ELR (cell line): ENCODE data around the gene TSPAN17.
A peak's percentile ranks its signal among the peaks of the same experiment; 100 is the strongest.

ENCODE experiments used
- DNase-seq: peaks from one replicate; pipeline ENCODE4 v3.0.0-alpha.2; 2015; ENCODE audit warnings: low read depth

The TSPAN17 gene

DNA sequence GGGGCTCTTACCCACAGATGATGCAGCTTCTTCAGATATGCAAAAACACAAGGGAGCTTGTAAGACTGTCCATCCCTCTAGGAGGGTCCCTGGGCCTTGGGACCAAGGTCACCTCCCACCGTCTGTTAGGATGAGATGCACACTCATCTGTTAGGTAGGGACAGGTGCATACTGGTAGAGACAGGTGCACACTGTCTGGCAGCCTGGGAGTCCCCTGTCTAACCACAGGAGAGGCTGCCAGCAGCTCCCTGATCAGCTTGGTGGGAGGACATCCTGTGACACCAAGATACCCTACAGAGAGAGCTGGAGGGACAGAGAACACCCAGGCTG lies 13.2 kb downstream of the TSPAN17 start:
- no peak for DNase-seq

DNA sequence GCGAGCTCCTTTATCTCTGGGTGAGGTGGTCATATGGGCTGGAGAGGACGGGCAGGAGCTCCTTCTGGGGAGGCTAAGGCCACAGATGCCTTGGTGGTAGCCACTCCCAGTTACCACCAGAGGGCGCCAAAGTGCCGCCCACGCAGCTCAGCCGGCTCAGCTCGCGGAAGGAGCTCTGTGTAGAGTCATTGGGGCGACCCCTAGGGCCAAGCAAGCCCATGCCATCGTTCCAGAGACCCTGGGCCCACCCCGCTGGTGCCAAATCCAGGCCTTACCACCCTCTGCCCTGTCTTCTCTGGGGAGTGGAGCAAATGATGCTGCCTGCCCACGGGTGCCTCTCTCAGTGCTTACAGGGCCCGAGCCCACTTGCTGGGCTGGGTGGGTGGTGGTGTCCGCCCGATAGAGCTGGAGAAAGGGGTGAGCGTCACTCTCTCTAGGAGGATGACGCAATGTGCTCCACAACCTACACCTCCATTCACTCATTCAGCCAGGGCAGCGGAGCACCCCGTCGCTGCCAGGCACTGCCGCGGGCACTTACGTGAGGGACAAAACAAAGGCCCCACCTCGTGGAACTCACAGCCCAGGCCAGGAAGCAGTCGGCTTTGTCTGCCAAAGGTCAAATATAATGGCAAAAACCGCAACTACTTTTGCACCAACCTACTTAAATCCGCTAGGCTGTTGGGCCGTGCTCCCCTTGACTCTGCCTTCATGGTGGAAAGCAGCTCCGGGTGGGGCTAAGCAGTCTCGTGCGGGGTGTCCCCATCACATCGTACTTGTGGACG lies 13.8 kb downstream of the TSPAN17 start:
- DNase-seq, result peak; percentile 77

- DNase-seq, result no peak
These were observed 14.4 kb downstream of the TSPAN17 start for GRCh38 chr5:176661676-176662075.

DNA sequence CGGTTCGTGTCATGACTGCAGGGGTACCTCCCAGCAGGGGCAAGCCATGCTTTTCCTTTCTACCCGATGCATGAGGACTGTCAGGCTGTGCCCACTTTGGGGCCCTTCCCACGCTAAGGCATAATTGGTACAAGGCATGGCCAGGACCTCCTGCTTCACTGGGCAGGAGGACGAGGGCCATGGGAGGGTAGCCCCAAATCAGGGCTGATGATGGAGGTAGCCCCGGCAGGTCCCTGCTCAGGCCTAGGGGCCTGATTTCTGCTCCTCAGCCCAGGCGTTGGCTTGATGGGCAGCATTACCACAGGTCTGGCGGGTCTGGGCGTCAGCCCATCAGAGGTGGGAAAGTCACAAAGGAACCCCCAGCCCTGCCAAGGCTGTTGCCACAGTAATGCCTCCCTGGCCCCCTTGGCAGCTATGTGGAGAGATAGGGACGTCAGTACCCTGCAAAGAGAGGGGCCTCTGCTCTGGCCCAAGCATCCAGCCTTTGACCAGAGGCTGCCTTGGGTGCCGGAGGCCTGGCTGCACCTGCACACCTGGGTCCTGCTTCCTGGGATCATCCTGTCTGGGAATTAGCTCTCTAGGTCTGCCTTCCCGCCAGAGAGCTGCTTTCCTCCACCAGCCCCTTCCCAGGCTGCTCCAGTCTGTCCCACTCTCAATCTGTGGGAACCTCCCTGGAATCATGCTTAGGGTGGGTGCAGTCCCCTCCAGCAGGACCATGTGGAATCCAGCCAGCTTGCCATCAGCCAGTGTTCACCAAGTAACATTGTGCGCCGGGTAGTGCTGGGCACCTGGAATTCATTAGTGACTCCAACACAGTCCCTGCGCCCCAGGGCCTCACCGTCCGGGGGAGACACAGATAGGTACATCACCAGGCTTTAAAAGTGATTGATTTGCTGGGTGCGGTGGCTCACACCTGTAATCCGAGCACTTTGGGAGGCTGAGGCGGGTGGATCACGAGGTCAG lies 15.4 kb downstream of the TSPAN17 start:
- DNase-seq, result no peak

GRCh38 chr5:176663566-176663965 lies 16.3 kb downstream of the TSPAN17 start:
- no peak for DNase-seq

- DNase-seq, result no peak
These were observed 17.2 kb downstream of the TSPAN17 start for GRCh38 chr5:176664479-176664878.

DNA sequence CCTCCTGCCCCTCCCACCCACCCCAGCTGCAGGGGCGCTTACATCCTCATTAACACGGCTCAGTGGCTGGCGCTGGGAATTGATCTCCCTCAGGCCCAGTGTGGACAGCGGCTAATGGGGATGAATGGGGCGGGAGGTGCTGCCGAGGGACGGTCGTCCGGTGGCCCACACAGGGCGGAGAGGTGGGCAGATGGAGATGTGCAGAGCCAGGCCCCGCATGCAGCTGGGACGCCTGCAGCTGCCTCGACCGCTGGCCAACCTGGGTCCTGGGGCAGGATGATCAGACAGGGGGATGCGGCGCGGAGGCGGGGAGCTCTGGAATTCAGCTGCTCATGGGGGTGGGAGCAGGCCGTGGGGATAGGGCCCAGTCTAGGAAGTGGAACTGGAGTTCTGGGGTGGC lies 17.6 kb downstream of the TSPAN17 start:
- DNase-seq, result no peak

- DNase-seq, result no peak
These were observed 18.2 kb downstream of the TSPAN17 start for GRCh38 chr5:176665517-176665916.

DNA sequence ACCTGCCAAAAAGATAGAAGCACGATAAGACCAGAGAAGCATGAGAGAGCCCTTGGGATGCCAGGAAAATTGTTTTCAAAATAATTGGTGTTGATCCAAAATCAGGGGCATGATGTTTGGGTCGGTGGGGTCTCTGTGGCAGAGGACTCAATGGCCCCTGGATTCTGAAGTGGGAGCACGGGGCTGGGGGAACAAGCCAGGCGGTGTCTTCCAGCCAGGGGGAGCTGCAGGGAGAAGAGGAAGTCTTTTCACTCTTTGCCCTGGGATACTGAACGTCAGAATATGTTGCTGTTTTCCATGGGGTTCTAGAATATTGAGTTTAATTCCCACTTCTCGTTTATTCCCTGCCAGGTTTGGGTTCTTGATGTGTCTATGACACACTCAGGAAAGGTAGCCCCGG lies 20.4 kb downstream of the TSPAN17 start:
- DNase-seq, result no peak

GRCh38 chr5:176670449-176670848 lies 23.2 kb downstream of the TSPAN17 start:
- no peak for DNase-seq

- no peak for DNase-seq
These were observed 24.1 kb downstream of the TSPAN17 start for GRCh38 chr5:176671399-176671798.

DNA sequence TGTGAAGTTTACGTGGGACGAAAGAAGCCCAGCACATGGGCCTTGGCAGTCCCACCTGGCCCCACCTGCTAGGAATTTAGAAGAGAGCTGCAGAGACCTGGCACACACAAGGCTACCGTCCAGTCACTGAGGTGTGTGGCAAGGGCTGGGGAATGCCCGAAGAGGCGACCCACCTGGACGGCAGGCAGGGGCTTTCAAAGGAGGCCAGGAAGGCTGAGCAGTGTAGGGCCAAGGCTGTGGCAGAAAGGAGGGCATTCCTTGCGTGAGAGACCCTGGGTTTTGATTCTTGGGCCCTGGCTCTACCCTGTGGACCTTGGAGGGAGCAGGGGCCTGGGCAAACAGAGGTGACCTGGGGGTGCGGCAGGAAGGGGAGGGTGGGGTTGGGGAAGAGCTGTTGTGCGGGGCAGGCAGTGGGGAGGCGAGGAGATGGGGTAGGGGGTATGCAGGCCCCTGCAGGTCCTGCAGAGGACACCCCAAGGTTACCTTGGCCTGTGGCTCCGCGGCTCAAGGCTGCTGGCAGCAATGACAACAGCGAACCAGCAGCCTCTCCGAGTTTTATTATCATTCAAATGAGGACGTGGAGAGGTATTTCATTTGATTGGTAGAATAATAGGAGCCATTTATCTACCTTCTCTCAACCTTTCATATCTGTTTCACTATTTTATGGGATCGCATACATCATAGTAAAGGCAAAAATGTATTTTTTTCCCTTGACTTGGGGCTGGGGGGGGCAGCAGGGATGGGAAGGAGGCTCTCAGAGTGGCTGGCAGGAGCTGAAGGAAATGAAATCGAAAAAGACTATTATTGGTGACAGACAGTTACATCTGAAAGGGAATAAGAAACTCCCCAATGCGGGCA lies 24.8 kb downstream of the TSPAN17 start:
- DNase-seq, result no peak

GRCh38 chr5:176673651-176674583 lies 26.6 kb downstream of the TSPAN17 start:
- DNase-seq, result no peak

- no peak for DNase-seq
These were observed 27.5 kb downstream of the TSPAN17 start for GRCh38 chr5:176674799-176675198.

DNA sequence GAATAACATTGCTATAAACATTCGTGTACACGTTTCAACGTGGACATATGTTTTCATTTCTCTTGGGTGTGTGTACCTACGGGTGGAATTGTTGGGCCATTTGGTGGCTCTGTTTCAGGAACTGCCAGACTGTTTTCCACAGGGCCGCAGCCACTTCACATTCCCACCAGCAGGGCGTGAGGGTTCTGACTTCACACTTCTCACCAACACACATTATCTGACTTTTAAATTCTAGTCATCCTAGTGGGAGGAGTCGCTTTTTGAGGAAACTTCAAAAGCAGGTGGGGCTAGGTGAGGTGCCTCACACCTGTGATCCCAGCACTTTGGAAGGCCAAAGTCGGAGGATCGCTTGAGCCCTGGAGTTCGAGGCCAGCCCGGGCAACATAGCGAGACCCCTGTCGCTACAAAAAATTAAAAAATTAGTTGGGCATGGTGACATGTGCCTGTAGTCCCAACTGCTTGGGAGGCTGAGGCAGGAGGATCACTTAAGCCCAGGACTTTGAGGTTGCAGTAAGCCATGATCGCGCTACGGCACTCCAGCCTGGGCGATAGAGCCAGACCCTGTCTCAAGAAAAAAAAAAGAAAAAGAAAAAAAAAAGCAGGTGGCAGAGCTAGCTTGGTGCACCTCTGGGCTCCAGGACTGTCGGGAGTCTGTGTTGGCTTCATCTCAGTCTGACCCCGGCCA lies 28.5 kb downstream of the TSPAN17 start:
- peak; percentile 52 for DNase-seq

GRCh38 chr5:176676361-176676824 lies 29.1 kb downstream of the TSPAN17 start:
- DNase-seq, result peak; percentile 68

DNA sequence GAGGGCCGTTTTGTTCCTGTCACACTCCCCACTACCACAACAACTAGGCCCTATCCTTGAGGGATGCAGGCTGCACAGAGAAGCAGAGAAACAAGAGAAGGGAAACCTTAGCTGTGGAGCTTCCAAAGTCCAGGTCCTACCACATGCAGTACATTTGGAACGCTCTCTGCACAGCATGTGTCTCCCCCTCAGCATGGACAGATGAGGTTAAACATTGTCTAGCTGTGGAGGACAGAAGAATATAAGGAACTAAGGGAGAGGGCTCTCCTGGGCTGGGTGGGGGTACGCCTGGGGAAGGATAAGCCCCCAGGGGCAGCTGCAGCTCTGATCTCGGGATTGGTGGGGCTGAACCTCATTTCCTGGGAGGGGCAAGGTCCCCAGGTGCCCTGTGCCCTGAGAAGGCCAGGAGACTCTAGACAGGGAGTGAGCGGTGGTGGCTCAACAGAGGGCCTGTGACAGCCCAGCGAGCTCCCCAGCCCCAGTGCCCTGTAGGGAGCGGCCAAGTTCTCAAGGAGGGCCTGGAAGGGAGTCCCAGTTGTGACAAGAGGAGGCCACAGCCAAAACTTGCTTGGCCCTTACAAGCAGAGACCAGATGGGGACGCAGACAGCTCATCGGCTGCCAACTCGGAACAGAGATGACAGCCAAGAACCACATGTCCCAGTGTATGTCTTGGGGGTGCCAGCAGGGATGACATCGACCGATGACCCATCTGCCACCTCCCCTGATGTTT lies 30.1 kb downstream of the TSPAN17 start:
- no peak for DNase-seq

GRCh38 chr5:176678584-176678983 lies 31.3 kb downstream of the TSPAN17 start:
- no peak for DNase-seq

GRCh38 chr5:176679365-176680225 lies 32.3 kb downstream of the TSPAN17 start:
- DNase-seq, result no peak
